GM18519 (cell line): ENCODE data around the gene SLC25A18.

Source experiments
- ATAC-seq: cut with Tn5 transposase; IDR thresholded peaks from one replicate; pipeline ENCODE4 v1.9.1; 2021; ENCODE audit warnings: mild to moderate bottlenecking, moderate library complexity; ENCODE audit not compliant: unreplicated experiment, low FRiP score

SLC25A18 gene

DNA sequence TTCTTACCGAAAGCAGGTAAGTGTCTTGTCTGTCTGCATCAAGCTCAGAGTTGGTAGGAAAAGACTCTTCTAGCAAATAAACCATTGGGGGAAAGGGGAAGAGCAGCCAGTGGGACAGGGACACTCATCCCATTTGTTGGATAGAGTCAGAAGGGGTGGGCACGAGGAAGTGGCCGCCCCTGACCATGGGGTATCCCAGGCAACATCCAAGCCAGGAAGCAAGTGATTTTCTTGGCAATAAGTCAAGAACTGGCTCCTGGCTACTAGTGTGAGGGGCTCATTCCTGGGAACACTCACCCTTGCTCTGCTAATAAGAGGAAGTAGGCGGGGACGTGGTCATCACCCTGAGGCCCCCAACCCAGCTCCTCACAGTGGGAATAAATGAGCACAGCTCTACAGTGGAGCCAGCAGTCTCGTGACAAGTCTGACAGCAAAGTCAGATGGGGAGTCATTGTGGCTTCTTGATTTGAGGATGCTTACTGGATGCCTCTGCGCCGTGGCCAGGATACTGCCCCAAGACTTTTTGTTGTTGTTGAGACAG, 6.7 kb downstream of the SLC25A18 start:
- no peak for ATAC-seq

DNA sequence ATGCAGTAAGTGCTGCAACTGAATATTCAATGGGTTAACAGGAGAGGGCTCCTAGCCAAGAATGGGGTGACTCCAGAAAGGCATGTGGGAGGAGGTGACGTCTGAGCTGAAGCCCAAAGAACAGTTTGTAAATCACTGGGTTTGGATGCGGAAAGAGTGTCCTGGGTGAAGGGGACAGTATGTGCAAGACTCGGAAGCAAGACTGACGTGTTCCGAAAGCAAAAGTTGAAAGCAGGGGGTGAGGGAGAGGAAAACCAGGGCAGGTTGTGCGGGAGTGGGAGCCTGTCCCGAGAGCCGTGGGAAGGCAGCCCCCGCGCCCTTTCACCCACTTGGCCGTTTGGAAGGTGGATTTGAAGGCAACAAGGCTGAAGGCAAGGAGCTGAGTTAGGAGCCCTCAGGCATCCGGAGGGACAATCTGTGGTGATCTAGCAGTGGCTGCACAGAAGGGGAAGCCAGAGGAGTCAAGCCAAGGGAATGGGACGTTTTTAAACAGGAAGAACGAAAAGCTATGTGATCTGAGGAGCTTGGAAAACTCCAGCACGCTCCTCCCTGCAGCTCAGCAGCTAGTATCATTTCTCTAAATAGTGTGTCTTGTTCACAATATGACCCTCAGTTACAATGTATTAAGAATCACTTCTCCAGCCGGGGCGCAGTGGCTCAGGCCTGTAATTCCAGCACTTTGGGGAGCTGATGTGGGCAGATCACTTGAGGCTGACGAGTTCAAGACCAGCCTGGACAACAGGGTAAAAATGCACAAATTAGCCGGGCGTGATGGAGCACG, 7.7 kb downstream of the SLC25A18 start:
- ATAC-seq = no peak

GRCh38 chr22:17575151-17575550, 11.9 kb downstream of the SLC25A18 start:
- no peak for ATAC-seq

GRCh38 chr22:17575681-17576080, 12.4 kb downstream of the SLC25A18 start:
- no peak for ATAC-seq

- ATAC-seq = no peak
These were observed 13.2 kb downstream of the SLC25A18 start for GRCh38 chr22:17576470-17576869.

DNA sequence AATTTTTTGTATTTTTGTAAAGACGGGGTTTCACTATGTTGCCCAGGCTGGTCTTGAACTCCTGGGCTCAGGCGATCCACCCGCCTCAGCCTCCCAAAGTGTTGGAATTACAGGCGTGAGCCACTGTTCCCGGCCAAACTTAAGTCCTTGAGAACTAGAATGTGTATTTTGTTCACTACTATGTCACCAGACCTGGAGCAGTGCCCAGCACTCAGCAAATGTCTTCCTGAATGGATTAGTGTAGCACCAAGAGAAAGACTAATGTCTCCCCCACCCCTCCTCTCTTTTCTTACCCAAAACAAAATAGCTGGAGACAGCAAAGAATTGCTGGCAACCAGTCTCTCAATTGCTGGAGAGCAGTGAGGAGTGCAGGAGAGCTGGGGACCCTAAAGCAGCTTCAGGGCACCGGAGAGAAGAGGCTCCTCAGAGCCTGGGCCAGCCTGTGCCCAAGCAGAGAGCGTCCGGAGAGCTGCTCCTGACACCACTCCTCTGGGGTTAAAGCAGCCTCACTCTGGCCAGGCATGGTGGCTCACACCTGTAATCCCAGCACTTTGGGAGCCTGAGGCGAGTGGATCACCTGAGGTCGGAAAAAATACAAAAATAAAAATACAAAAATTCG, 14.9 kb downstream of the SLC25A18 start:
- ATAC-seq = no peak

DNA sequence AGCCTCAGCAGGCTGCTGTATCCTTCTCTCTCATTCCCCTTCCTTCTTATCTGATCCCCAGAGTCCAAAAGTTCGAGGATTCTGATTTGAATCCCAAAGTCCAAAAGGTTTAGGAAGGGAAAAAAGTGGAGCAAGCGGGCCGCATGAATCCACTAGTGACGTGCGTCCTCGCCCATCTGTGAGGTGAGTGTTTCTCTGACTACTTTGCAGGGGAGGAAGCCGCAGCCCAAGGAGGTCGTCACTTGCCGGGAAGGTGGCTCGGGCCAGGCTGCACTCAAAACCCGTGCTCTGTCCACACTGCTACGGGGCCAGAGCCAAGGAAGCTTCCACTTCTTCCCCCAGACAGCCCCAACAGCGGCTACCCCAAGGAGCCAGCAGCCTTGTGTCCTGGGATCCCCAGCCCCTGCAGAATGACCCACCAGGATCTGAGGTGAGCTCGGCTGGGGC, 16.3 kb downstream of the SLC25A18 start:
- ATAC-seq = no peak

DNA sequence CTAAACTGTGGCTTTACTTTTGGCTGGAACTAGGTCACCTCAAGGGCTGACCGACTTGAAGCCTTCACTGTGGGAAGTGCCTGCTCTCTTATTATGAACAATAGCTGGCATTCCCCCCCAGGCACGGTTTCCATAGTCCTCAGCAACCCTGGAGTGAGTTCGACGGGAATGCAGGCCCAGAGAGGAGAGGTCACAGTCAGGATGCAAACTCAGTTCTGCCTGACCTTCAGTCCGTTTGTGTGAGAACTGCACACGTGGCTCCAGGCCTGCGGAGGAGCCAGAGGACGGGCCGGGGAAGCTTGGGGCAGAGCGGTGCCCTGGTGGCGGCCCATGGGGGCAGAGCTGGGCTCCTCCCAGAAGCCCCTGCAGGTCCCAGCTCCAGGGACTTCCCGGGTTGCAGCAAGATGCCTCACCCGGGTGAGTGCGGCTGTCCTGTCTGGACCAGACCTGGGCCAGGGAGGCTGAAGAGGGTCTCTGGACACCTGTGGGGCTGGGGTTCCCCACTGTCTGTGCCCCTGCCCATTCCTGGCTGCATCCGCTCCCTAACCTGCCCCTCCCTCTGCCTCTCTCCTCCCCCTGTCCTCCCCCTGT, 17.2 kb downstream of the SLC25A18 start:
- no peak for ATAC-seq

- no peak for ATAC-seq
These were observed 17.8 kb downstream of the SLC25A18 start for GRCh38 chr22:17581056-17581455.

DNA sequence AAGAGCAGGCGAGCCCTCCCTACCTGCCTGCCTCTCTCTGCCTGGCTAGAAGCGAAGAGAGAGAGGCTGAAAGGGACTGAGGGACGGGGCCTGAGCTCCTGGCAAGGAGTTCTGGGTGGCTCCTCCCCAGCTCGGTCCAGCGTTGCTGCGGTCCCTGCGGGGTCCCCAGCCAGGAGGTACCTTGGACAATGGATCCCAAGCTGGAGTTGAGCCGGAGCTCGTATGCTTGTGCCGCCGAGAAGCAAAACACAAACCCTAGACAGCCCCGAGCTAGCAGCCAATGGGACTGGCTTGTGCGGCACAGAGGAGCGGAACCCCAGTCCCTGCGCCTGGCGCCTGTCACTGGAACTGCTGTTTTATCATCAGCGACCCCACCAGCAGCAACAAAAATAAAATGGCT, 18.3 kb downstream of the SLC25A18 start:
- no peak for ATAC-seq

DNA sequence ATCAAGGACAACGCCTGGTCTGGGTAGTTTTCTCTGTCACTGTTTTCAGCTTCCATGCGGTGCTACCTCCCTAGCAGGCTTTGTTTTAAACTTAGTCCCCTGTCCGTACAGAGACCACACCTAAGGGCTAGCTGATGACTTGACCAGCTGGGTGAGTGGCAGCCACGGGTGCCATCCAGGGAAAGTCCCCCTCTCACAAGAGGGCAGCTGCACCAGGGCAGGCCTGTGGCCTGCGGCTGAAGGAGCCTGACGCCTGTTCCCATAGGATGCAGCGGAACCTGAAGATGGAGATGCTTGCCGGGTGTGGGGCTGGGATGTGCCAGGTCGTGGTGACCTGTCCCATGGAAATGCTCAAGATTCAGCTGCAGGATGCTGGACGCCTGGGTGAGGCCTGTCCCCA, 19.9 kb downstream of the SLC25A18 start:
- no peak for ATAC-seq

DNA sequence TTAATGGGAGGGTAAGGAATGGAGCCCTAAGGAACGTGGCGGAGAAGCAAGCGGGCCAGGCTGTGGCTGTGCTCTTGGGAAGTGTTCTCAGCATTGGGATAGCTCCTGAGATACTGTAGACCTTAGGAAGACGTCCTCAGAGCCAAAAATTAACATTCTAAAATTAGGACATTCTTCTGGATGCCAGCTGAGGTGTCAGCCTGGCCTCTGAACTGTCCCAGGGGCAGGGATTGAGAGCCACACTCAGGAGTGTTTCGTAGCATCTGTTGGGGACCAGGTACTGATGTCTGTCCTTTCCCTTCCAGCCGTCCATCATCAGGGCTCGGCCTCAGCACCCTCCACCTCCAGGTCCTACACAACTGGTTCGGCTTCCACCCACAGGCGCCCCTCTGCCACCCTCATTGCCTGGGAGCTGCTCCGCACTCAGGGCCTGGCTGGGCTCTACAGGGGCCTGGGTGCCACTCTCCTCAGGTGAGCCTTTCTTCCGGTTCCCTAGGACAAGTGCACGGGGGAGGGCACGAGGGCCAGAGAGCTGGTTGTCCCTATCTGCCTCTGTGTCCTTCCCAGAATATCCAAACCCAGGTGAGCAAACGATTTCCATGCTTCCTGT, 23.6 kb downstream of the SLC25A18 start:
- no peak for ATAC-seq

GRCh38 chr22:17587629-17588028, 24.3 kb downstream of the SLC25A18 start:
- ATAC-seq = no peak

DNA sequence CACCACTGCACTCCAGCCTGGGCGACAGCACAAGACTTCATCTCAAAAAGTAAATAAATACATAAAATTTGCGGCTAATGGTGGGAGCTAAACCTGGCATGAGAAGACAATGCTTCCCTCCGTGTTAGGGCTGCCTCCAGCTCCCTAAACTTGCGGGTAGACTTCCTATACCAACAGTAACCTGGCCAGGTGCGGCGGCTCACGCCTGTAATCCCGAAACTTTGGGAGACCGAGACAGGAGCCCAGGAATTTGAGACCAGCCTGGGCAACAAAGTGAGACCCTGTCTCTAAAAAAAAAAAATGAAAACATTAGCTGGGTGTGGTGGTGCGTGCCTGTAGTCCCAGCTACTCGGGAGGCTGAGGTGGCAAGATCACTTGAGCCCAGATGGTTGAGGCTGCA, 25.3 kb downstream of the SLC25A18 start:
- no peak for ATAC-seq

GRCh38 chr22:17589810-17590375, 26.6 kb downstream of the SLC25A18 start:
- ATAC-seq = no peak

GRCh38 chr22:17590586-17590985, 27.3 kb downstream of the SLC25A18 start:
- no peak for ATAC-seq

DNA sequence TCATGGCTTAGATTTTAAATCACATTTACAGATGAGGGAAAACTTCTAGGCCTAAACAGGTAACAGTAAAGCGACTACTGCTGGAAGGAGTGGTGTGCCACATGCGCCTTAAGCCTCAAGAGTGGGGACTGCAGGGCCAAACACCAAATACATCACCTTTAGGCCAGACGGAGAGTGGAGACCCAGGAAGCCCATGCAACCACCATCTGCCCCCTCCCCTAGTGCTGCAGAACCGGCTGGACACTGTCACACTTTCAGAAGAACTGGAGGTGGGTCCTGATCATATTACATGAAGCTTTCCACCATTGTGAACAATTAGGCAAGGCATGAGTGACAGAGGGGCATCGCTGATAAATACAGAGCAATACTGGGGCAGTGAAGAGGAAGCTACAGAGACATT, 28.9 kb downstream of the SLC25A18 start:
- ATAC-seq = no peak

DNA sequence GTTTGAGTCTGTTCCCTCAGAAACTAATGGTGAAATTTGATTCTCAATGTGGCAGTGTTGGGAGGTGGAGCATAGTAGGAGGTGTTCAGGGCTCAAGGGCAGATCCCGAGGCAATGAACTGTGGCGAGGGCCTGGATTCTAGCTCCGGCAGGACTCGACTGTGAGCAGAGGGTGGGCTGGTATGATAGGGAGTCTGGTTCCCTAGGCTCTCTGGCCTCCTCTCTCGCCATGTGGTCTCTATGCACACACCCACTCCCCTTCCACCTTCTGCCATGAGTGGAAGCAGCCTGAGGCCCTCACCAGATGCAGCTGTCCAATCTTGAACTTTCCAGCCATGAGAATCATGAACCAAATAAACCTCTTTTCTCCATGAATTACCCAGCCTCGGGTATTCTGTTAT, 32.9 kb downstream of the SLC25A18 start:
- ATAC-seq = no peak

GRCh38 chr22:17597217-17597616, 33.9 kb downstream of the SLC25A18 start:
- ATAC-seq = no peak

DNA sequence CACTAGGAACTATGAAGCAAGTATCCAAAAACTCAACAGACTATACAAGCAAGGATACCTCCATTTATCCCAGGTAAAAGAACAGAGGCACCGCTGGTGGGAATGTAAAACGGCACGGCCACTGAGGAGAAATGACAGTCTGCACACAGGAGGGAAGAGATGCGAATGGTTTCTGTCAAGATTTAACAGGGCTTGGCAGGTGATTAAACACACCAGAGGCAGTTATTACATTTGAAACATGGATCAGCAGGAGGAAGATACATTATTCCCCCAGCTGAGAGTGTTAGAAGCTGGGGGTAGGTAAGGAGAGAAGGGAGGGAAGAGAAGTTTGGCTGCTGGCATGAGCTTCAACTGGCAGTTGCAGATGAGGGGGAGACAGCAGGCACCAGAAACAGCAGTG, 35.0 kb downstream of the SLC25A18 start:
- ATAC-seq = no peak

GRCh38 chr22:17601031-17601430, 37.7 kb downstream of the SLC25A18 start:
- ATAC-seq = no peak
